HG02798 (cell line): Measurements from ENCODE around the gene CTSL.
A peak's percentile ranks its signal among the peaks of the same experiment; 100 is the strongest.

Experiments used
- ATAC-seq: cut with Tn5 transposase; IDR thresholded peaks from one replicate; pipeline ENCODE4 v1.9.1; 2021; ENCODE audit warnings: mild to moderate bottlenecking; ENCODE audit not compliant: unreplicated experiment, poor library complexity

The CTSL gene

DNA sequence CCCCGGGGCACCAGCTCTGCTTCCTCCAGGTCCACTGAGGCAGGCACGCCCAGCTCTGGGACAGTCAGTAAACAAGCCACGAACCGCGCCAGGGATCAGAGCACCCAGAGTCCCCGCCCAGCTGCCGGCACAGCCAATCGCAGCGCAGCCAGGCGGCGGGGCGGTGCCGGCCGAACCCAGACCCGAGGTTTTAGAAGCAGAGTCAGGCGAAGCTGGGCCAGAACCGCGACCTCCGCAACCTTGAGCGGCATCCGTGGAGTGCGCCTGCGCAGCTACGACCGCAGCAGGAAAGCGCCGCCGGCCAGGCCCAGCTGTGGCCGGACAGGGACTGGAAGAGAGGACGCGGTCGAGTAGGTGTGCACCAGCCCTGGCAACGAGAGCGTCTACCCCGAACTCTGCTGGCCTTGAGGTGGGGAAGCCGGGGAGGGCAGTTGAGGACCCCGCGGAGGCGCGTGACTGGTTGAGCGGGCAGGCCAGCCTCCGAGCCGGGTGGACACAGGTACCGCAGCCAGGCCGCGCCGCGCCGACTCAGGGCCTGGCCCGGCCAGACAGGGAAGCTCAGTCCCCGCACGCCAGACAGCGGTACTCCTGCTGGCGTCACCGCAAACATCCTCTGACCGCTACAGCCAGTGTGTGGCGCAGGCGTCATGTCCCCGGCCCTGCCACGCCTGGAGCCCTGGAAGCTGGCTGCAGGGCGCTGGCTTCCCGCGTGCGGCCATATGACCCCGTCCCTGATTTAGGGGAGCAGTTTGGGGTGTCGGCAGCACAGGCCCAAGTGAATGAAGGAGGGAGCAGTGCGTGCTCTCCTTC is at the start of gene CTSL:
TSS of gene CTSL (plus strand) at position 220 of the 810 bp plus-strand sequence. CDS start 1,485 bp downstream, outside the sequence.
- ATAC-seq = peak; percentile 71

DNA sequence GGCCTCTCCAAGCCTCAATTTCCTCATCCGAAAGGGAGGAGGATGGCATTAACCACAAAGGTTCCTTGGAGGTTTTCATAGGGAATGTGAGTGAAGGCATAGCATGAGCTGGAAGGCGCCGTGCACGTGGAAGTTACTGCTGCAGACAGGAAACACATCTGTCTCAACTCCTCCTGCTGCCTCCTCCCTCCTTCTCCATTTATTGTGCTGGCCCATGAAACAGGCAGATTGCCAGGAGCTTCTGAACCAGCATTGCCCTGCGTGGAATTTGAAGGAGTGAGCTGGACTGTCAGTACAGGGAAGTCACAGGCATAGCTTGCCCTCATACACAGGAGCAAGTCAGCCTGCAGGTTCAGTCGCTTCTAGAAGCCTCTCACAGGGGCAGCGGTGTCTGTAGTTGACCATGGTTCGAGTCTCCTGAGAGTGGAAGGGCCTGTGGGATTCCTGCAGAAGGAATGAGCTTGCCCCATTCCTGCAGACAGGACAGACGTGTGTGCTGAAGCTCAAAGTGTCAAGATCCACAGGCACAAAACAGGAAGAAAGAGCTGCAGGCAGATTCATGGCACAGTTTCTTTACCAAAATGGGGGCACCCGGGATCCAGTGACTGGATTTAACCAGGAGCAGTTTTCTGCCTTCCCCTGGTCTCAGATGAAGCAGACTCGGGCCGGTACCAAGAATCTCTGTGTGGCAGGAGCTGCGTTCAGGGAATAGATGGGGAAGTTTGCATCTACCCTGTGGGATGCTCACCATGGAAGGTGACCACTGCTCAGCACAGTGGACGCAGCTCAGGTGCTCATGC is 48.7 kb upstream of the CTSL start:
- no peak for ATAC-seq

DNA sequence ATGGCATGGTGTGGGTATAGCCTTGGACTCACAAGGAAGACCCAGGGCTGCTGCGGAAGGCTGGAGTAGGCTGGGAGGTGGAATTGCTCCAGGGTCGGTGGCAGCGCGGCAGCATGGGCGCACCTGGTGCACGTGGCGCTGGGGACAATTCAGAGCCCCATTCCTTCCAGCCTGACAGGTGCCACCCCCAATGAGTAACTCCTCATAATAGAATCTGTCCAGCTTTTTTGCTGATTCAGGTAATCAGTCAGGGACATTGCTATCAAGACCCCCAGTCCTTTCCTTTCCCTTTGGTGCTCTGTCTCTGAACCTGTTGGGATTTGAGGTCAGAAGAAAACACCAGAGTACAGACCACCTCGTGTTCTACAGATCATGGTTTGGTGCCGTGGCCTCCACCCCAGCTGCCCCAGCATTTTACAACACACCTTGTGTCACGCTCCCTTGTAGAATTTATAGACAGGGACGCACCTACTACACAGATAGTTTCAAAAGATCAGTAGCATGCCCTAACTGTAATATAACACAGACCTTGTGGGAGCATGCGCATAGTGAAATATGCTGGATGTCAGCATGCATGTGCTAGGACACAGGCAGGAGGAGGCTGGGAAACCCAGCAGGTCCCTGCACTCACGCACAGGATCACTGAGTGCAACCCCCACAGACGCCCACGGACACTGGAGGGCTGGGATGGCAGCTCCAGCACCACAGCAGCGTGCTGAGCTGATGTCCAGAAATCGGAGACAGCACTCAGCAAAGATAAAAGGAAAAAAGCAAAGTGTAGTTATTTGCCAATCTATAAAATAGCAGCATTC is 47.9 kb upstream of the CTSL start:
- no peak for ATAC-seq

- ATAC-seq = no peak
Measured at GRCh38 chr9:87678650-87679355, 47.1 kb upstream of the CTSL start.

DNA sequence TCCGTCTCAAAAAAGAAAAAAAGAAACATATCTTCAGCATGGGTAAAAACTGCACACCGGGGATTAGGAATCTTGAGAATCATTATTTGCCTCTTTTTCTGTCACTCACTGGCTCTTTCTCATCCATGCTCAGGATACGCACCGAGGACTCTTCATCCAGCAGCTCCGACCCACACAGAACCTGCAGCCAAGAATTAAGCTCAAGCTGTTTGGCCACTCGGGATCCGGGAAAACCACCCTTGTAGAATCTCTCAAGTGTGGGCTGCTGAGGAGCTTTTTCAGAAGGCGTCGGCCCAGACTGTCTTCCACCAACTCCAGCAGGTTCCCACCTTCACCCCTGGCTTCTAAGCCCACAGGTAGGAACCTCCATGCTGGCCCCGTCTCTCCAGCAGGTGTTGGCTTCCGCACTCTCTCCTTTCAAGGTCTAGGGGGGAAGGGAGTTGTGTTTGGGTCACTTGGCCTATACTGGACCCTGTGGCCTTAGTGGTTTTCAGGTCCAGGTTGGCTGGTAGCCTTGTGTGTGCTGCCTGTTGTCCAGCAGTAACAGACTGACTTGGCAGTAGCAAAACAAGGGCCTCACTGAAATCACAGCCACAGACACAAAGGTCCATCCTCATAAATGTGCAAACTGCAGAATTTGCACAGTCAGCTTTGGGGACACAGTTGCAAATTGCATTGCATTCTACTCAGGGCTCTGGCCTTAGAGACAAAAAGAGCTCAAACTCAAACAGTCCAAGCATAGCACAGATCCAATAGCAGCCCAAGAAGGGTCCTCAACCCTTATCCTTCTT is 44.5 kb upstream of the CTSL start:
- no peak for ATAC-seq

- ATAC-seq = no peak
Measured at GRCh38 chr9:87682085-87682484, 43.8 kb upstream of the CTSL start.

DNA sequence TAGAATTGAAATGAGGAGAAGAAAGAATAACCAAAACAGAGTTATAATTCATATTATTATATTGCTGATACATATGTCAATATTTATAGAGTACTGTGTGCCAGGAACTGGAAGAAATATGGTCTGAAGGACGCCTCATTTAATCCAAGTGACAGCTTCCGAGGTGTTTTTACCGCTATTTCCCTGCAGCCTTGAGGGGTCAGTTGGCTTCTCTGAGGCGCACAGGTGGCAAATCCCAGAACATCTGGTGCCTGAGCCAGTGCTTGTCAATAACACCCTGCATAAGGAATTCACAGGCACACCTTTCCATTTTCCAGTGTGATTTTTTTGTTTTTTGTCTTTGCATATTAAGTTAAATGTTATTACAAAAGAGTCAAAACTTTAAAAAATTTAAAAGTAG is 43.3 kb upstream of the CTSL start:
- ATAC-seq = no peak

DNA sequence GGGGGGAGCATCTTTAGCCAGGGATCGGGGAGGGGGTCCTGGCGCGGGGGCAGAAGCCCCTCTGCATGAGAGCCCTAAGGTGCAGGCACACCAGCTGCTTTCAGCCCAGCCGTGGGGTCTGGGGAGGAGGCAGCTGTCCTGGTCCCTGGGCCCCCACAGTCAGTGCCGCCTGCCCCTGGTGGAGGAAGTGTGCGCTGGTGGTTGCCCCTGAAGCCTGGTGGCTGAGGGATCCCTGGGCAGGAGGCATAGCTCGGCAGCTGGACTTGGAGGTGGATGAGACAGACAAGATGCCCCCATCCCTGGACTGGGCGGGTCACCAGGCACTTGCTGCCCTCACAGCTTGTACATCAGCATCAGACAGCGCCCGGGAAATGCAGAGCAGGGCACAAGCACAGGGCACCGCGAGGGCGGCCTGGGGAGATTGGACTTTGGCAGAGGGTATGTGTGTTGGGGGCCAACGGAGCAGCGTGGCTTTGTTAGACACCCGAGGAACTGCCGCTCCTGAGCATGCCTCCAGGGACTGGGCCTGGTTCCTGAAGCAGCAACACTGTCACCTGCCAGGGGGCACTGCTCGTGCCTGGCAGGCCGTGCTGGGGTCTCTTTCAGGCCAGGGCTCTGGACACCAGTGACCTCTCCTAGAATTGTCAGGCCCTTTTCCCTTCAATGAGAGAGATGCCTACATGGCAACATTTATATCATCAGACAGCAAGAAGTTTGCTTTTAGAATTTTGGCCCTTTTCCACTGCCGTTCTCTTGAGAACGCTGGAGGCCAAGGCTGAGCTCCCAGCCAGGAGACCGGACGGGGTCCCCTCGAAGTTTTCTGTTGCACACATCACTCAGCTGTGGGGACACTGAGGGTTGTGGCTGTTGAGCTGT is 41.9 kb upstream of the CTSL start:
- ATAC-seq = no peak

- no peak for ATAC-seq
Measured at GRCh38 chr9:87684627-87685219, 41.2 kb upstream of the CTSL start.

GRCh38 chr9:87685441-87685840 is 40.5 kb upstream of the CTSL start:
- no peak for ATAC-seq

- no peak for ATAC-seq
Measured at GRCh38 chr9:87685871-87686519, 39.9 kb upstream of the CTSL start.

GRCh38 chr9:87686520-87687090 is 39.3 kb upstream of the CTSL start:
- ATAC-seq = no peak

DNA sequence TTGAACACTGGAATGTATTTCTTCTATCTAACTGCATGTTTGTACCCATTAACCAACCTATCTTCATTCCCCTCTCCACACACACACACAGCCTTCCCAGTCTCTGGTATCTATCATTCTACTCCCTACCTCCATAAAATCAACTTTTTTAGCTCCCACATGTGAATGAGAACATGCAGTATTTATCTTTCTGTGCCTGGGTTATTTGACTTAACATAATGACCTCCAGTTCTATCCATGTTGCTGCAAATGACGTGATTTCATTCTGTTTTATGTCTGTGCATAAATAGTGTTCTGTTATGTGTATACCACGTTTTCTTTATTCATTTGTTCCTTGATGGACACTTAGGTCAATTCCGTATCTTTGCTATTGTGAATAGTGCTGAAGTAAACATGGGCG is 38.7 kb upstream of the CTSL start:
- ATAC-seq = no peak

GRCh38 chr9:87694236-87694755 is 31.6 kb upstream of the CTSL start:
- ATAC-seq = no peak

DNA sequence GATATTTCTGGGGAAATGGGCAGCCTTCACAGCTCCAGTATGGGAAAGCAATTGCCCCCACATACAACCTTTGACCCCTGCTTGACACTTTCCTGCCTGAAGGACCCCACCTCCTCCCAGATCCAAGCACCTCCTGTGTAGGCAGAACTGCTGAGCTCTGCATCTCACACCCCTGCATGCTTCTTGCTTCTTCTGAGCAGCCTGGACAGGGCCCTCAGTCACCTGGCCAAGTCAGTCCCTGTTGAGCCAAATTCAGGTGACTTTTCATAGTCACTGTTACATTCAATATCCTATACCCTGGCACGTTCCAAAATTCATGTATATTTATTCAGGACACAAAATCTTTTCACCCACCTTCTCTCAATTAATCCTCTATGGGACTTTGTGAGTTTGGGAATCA is 30.4 kb upstream of the CTSL start:
- no peak for ATAC-seq

GRCh38 chr9:87696641-87697040 is 29.3 kb upstream of the CTSL start:
- ATAC-seq = no peak
